ENCODE results near the gene RGP1.

GRCh38 chr9:35778496-35778895, 29.4 kb downstream of the RGP1 start:
- TF ChIP-seq POLR2A (IDR thresholded peaks at IDR 0.05; ENCODE audit: low read length): no peak
- no peak for TF ChIP-seq GATA1 (IDR thresholded peaks at IDR 0.05; ENCODE audit: low read depth, low read length)
